ENCODE measurements around the gene OSBP2. TPM values are rescaled to one million over a fixed set of nuclear protein-coding genes. Genes with fewer than 3 reads are reported as not detected.
"Not testable (repeated sequence)": the region's sequence is repeated elsewhere in the genome, so short reads cannot be mapped to it uniquely, and the experiment has no call there.

The OSBP2 gene
- polyA plus RNA-seq, 1 donor = 77.2 TPM

GRCh38 chr22:30717331-30717921, 22.8 kb downstream of the OSBP2 start:
- Histone ChIP-seq H3K36me3 (ENCODE audit: control insufficient read depth, insufficient read depth, low read length) (no peaks in the 10 kb centered on the region), H3K4me1 (ENCODE audit: control insufficient read depth, insufficient read depth, low read length) (no peaks in the 10 kb centered on the region), H3K4me3 (ENCODE audit: low read length) (no peak overlapping the region), H3K27ac (ENCODE audit: low read length) (no peak overlapping the region), H3K9me3 (ENCODE audit: control insufficient read depth, low read depth, low read length) (no peaks in the 10 kb centered on the region), H3K27me3 (ENCODE audit: control insufficient read depth, insufficient read depth, low read length) (no peaks in the 10 kb centered on the region)
- no CpG with 5 or more reads among the region's 4 CpGs for WGBS (ENCODE audit: insufficient coverage, low lambda C conversion rate)
- no peak for DNase-seq

- H3K4me3 ChIP-seq (ENCODE audit: low read length) = no peak overlapping the region
- no peaks in the 10 kb centered on the region for H3K36me3 ChIP-seq (ENCODE audit: control insufficient read depth, insufficient read depth, low read length)
- WGBS (ENCODE audit: insufficient coverage, low lambda C conversion rate) = 60% methylated on average over 1 of the region's 3 CpGs
These were observed 23.3 kb downstream of the OSBP2 start for GRCh38 chr22:30717952-30718351.

GRCh38 chr22:30718491-30718890, 23.8 kb downstream of the OSBP2 start:
- Histone ChIP-seq H3K9me3 (ENCODE audit: control insufficient read depth, low read depth, low read length) (no peaks in the 10 kb centered on the region), H3K36me3 (ENCODE audit: control insufficient read depth, insufficient read depth, low read length) (no peaks in the 10 kb centered on the region), H3K27me3 (ENCODE audit: control insufficient read depth, insufficient read depth, low read length) (no peaks in the 10 kb centered on the region), H3K4me3 (ENCODE audit: low read length) (no peak overlapping the region), H3K4me1 (ENCODE audit: control insufficient read depth, insufficient read depth, low read length) (no peaks in the 10 kb centered on the region), H3K27ac (ENCODE audit: low read length) (no peak overlapping the region)
- DNase-seq = no peak
- no CpG with 5 or more reads among the region's 4 CpGs for WGBS (ENCODE audit: insufficient coverage, low lambda C conversion rate)

More at GRCh38 chr22:30717952-30718351, 23.3 kb downstream of the OSBP2 start:
- H3K27ac ChIP-seq (ENCODE audit: low read length) = no peak overlapping the region
- DNase-seq = no peak
- no peaks in the 10 kb centered on the region for H3K27me3 ChIP-seq (ENCODE audit: control insufficient read depth, insufficient read depth, low read length)
- H3K4me1 ChIP-seq (ENCODE audit: control insufficient read depth, insufficient read depth, low read length) = no peaks in the 10 kb centered on the region
- H3K9me3 ChIP-seq (ENCODE audit: control insufficient read depth, low read depth, low read length) = no peaks in the 10 kb centered on the region

- no peaks in the 10 kb centered on the region for H3K4me1 ChIP-seq (ENCODE audit: control insufficient read depth, insufficient read depth, low read length)
- no peaks in the 10 kb centered on the region for H3K9me3 ChIP-seq (ENCODE audit: control insufficient read depth, low read depth, low read length)
- WGBS (ENCODE audit: insufficient coverage, low lambda C conversion rate) = no CpG with 5 or more reads among the region's 4 CpGs
- no peak overlapping the region for H3K27ac ChIP-seq (ENCODE audit: low read length)
- no peak overlapping the region for H3K4me3 ChIP-seq (ENCODE audit: low read length)
- no peak for DNase-seq
- no peaks in the 10 kb centered on the region for H3K27me3 ChIP-seq (ENCODE audit: control insufficient read depth, insufficient read depth, low read length)
- no peaks in the 10 kb centered on the region for H3K36me3 ChIP-seq (ENCODE audit: control insufficient read depth, insufficient read depth, low read length)
These were observed 24.3 kb downstream of the OSBP2 start for GRCh38 chr22:30718938-30719337.

GRCh38 chr22:30720263-30720837, 25.7 kb downstream of the OSBP2 start:
- Histone ChIP-seq H3K27me3 (ENCODE audit: control insufficient read depth, insufficient read depth, low read length) (no peaks in the 10 kb centered on the region), H3K4me3 (ENCODE audit: low read length) (no peak overlapping the region), H3K27ac (ENCODE audit: low read length) (no peak overlapping the region), H3K4me1 (ENCODE audit: control insufficient read depth, insufficient read depth, low read length) (no peaks in the 10 kb centered on the region), H3K36me3 (ENCODE audit: control insufficient read depth, insufficient read depth, low read length) (no peaks in the 10 kb centered on the region), H3K9me3 (ENCODE audit: control insufficient read depth, low read depth, low read length) (no peaks in the 10 kb centered on the region)
- no peak for DNase-seq
- no CpG with 5 or more reads among the region's 5 CpGs for WGBS (ENCODE audit: insufficient coverage, low lambda C conversion rate)

- Histone ChIP-seq H3K4me1 (ENCODE audit: control insufficient read depth, insufficient read depth, low read length) (no peaks in the 10 kb centered on the region), H3K4me3 (ENCODE audit: low read length) (no peak overlapping the region), H3K36me3 (ENCODE audit: control insufficient read depth, insufficient read depth, low read length) (no peaks in the 10 kb centered on the region), H3K27ac (ENCODE audit: low read length) (no peak overlapping the region), H3K27me3 (ENCODE audit: control insufficient read depth, insufficient read depth, low read length) (no peaks in the 10 kb centered on the region), H3K9me3 (ENCODE audit: control insufficient read depth, low read depth, low read length) (no peaks in the 10 kb centered on the region)
- no peak for DNase-seq
- WGBS (ENCODE audit: insufficient coverage, low lambda C conversion rate) = 100% methylated on average over 1 of the region's 4 CpGs
These were observed 27.1 kb downstream of the OSBP2 start for GRCh38 chr22:30721741-30722140.

- Histone ChIP-seq H3K36me3 (ENCODE audit: control insufficient read depth, insufficient read depth, low read length) (no peaks in the 10 kb centered on the region), H3K4me3 (ENCODE audit: low read length) (no peak overlapping the region), H3K27ac (ENCODE audit: low read length) (no peak overlapping the region), H3K4me1 (ENCODE audit: control insufficient read depth, insufficient read depth, low read length) (no peaks in the 10 kb centered on the region), H3K27me3 (ENCODE audit: control insufficient read depth, insufficient read depth, low read length) (no peaks in the 10 kb centered on the region), H3K9me3 (ENCODE audit: control insufficient read depth, low read depth, low read length) (no peaks in the 10 kb centered on the region)
- 100% methylated on average over 1 of the region's 2 CpGs for WGBS (ENCODE audit: insufficient coverage, low lambda C conversion rate)
- DNase-seq = no peak
These were observed 34.2 kb downstream of the OSBP2 start for GRCh38 chr22:30728826-30729225.

- Histone ChIP-seq H3K36me3 (ENCODE audit: control insufficient read depth, insufficient read depth, low read length) (no peaks in the 10 kb centered on the region), H3K4me3 (ENCODE audit: low read length) (no peak overlapping the region), H3K27me3 (ENCODE audit: control insufficient read depth, insufficient read depth, low read length) (no peaks in the 10 kb centered on the region), H3K9me3 (ENCODE audit: control insufficient read depth, low read depth, low read length) (peaks cover 5% of the 10 kb centered on the region), H3K27ac (ENCODE audit: low read length) (no peak overlapping the region), H3K4me1 (ENCODE audit: control insufficient read depth, insufficient read depth, low read length) (no peaks in the 10 kb centered on the region)
- WGBS (ENCODE audit: insufficient coverage, low lambda C conversion rate) = no CpG with 5 or more reads among the region's 6 CpGs
- DNase-seq = no peak
These were observed 37.0 kb downstream of the OSBP2 start for GRCh38 chr22:30731658-30732057.

GRCh38 chr22:30732426-30732825, 37.8 kb downstream of the OSBP2 start:
- Histone ChIP-seq H3K27me3 (ENCODE audit: control insufficient read depth, insufficient read depth, low read length) (no peaks in the 10 kb centered on the region), H3K9me3 (ENCODE audit: control insufficient read depth, low read depth, low read length) (peaks cover 5% of the 10 kb centered on the region), H3K36me3 (ENCODE audit: control insufficient read depth, insufficient read depth, low read length) (no peaks in the 10 kb centered on the region), H3K27ac (ENCODE audit: low read length) (no peak overlapping the region), H3K4me3 (ENCODE audit: low read length) (no peak overlapping the region), H3K4me1 (ENCODE audit: control insufficient read depth, insufficient read depth, low read length) (no peaks in the 10 kb centered on the region)
- DNase-seq = no peak
- WGBS (ENCODE audit: insufficient coverage, low lambda C conversion rate) = no CpG with 5 or more reads among the region's 5 CpGs

GRCh38 chr22:30733181-30733631, 38.5 kb downstream of the OSBP2 start:
- WGBS (ENCODE audit: insufficient coverage, low lambda C conversion rate) = no CpG with 5 or more reads among the region's 7 CpGs
- DNase-seq = no peak
- Histone ChIP-seq H3K4me1 (ENCODE audit: control insufficient read depth, insufficient read depth, low read length) (no peaks in the 10 kb centered on the region), H3K36me3 (ENCODE audit: control insufficient read depth, insufficient read depth, low read length) (no peaks in the 10 kb centered on the region), H3K27ac (ENCODE audit: low read length) (no peak overlapping the region), H3K9me3 (ENCODE audit: control insufficient read depth, low read depth, low read length) (peaks cover 5% of the 10 kb centered on the region), H3K4me3 (ENCODE audit: low read length) (no peak overlapping the region), H3K27me3 (ENCODE audit: control insufficient read depth, insufficient read depth, low read length) (no peaks in the 10 kb centered on the region)

- H3K9me3 ChIP-seq (ENCODE audit: control insufficient read depth, low read depth, low read length); H3K27me3 ChIP-seq (ENCODE audit: control insufficient read depth, insufficient read depth, low read length); H3K27ac ChIP-seq (ENCODE audit: low read length); DNase-seq; H3K36me3 ChIP-seq (ENCODE audit: control insufficient read depth, insufficient read depth, low read length); H3K4me1 ChIP-seq (ENCODE audit: control insufficient read depth, insufficient read depth, low read length); H3K4me3 ChIP-seq (ENCODE audit: low read length): not testable (repeated sequence)
- WGBS (ENCODE audit: insufficient coverage, low lambda C conversion rate) = no CpG with 5 or more reads among the region's 7 CpGs
These were observed 45.3 kb downstream of the OSBP2 start for GRCh38 chr22:30740007-30740406.

Measured in large intestine (tissue), 3 donors.